Activated CD4-positive, alpha-beta T cell treated with anti-CD3 and anti-CD28 coated beads for 24 hours (primary cell): ENCODE measurements around the gene ERVK3-1.
"Not testable (repeated sequence)": the region's sequence is repeated elsewhere in the genome, so short reads cannot be mapped to it uniquely, and the experiment has no call there.

Experiments used
- DNase-seq, 2 donors: peaks; one replicate each; pipeline ENCODE4 v3.0.0-alpha.2; 2020; ENCODE audit warnings: low read depth in 2 of 2

Gene ERVK3-1

GRCh38 chr19:58346961-58347929 is 42.1 kb downstream of the ERVK3-1 start:
- peak; percentile 47 to 54 for DNase-seq

- not testable (repeated sequence) for DNase-seq
These were observed 42.9 kb downstream of the ERVK3-1 start for GRCh38 chr19:58348080-58348479.

- no peak for DNase-seq
These were observed 44.4 kb downstream of the ERVK3-1 start for GRCh38 chr19:58349590-58349989.

GRCh38 chr19:58350001-58350861 is 45.1 kb downstream of the ERVK3-1 start:
- no peak for DNase-seq

- DNase-seq: no peak
These were observed 45.8 kb downstream of the ERVK3-1 start for GRCh38 chr19:58350871-58351557.

GRCh38 chr19:58351558-58351878 is 46.3 kb downstream of the ERVK3-1 start:
- DNase-seq: no peak

- no peak for DNase-seq
These were observed 47.0 kb downstream of the ERVK3-1 start for GRCh38 chr19:58351990-58352755.

- DNase-seq: no peak
These were observed 47.8 kb downstream of the ERVK3-1 start, which contains the start of gene A1BG for GRCh38 chr19:58352760-58353671. Gene A1BG (minus strand): TSS chr19:58353492. CDS start chr19:58353437, 55 bp downstream.

- no peak for DNase-seq
These were observed 48.7 kb downstream of the ERVK3-1 start for GRCh38 chr19:58353717-58354477.

GRCh38 chr19:58354478-58355030 is 49.4 kb downstream of the ERVK3-1 start:
- DNase-seq: no peak

- DNase-seq: no peak
These were observed 50.1 kb downstream of the ERVK3-1 start for GRCh38 chr19:58355215-58355796.

GRCh38 chr19:58355908-58356765 is 51.0 kb downstream of the ERVK3-1 start:
- DNase-seq: peak in 1 of 2 donors; percentile 11

GRCh38 chr19:58356766-58357480 is 51.7 kb downstream of the ERVK3-1 start:
- no peak for DNase-seq

- DNase-seq: no peak
These were observed 52.4 kb downstream of the ERVK3-1 start for GRCh38 chr19:58357481-58358145.

- no peak for DNase-seq
These were observed 56.7 kb downstream of the ERVK3-1 start for GRCh38 chr19:58361900-58362271.

- peak; percentile 91 to 98 for DNase-seq
These were observed 57.3 kb downstream of the ERVK3-1 start, which contains the start of gene ZNF497 for GRCh38 chr19:58362272-58362994. Gene ZNF497 (minus strand): TSS chr19:58362751. CDS start chr19:58357635, 5,116 bp downstream.
